CD4-positive, alpha-beta T cell treated with Interleukin-4 for 1 hour (primary cell): ENCODE data around the gene TAS2R38.
A peak's percentile ranks its signal among the peaks of the same experiment; 100 is the strongest.

Experiments used
- DNase-seq, 2 donors: peaks; one replicate each; pipeline ENCODE4 v3.0.0-alpha.2; 2020 to 2022

TAS2R38 gene

DNA sequence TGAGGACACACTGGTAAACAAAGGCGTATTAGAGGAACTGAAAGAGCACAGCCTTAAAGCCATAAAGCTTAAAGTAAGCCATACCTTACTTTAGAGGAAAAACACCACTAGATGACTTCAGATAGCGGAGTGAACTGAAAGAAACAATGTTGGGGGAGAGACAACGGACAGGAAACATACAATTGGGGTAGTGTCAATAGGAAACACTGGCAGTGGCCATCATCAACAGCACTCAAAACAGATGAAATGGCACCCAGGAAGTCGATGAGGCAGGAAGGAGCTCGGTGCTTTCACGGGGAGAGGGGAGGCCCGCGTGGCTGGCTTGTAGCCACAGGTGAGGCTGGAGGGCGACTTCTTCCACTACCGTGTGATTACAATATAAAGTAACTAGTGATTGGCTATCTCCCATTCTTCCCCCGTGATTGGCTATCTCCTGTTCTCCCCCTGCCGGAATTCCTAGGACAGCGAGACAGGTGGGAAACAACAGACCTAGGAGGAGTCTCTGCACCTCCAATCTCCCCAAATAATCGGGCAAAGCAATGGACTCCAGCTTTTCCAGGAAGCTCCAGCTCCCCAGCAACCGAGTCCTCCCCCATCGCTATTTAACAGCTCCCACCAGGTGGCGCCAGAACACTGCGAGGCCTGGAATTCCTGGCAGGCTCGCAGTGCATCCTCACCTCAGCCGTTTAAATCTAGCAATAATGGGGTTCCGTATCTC is 2.4 kb upstream of the TAS2R38 start:
- DNase-seq: peak; percentile 59 to 64

DNA sequence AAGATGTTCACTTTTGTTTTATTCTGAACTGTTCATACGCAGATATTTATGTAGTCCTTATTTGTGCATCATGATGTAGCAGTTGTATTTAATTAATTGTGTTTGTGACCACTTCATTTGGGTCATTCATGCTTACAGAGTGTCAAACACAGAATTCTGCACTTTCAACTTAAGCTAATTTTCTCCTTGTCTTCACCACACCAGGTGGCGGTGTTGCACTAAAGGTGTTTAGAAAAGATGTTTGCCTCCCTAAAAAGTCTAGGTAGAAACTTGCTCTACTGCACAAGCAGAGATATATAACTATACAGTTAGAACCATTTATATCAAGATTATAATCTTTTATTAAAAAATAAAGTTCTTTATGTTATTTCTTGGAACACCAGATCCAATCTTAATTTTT is 1.3 kb upstream of the TAS2R38 start:
- no peak for DNase-seq

DNA sequence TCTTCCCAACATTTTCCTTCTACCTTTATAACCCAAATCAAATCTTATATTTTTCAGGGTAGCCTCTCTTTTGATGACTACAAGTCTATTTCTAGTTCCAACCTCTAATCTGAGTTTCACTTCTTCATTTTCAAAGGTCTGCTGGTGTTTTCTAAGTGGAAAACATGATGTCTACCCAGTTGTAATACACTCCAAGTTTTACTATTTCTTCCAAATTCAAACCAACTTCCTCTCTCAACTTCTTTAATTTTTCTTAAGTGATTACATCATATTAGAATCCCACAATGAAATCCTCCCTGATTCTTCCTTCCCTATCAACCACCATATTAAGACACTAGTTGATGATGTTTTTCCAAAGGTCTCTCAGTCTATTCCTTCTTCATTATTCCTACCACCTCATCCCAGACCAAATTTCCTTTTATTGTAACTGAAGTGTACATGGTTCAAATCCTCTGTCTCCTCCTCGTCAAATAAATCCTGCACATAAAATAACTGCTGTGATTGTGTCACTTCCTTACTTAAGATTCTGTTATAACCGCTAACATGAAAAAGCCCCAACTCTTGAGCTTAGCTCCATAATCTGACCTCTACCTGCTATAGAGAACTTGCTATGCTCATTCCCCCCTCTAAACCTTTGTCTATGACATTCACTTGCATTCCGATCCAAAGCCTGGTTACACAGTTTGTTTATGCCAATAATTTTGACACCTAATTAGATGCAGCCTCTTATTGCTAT is 12.7 kb downstream of the TAS2R38 start:
- DNase-seq: peak in 1 of 2 donors; percentile 16

DNA sequence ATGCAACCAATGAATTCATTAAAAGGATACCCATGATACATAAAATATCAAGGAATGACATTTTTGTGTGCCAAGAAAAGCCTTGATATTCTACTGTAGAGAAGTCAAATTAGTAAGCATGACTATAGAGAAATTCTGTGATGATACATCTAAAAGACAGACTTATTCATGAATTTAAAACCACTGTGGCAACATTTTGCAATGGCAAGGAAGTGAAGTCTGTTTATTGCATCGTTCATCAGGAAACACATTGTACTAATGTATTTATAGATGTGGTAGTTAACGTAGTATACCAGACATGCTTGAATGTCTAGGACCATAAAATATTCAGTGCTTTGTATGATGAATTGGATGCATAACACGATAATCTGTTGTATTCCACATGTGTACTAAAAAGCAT is 17.5 kb downstream of the TAS2R38 start:
- no peak for DNase-seq

DNA sequence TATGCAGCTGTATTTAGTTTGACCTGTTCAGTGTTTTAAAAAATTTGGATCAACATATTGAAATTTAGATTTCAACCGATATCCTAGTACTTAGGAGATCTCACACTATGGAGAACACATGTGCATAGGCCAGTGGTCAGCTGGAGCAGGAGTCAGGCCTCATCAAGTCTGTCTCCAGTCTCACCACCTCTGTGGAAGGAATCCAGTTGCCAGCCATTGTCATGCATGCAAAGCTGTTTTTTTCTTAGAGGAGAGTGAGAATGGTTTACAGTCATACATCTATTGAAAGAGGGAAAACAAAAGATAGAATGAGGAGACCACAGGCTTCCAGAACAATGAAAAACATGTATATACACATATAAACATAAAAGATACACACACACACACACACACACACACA is 19.2 kb downstream of the TAS2R38 start:
- no peak for DNase-seq

DNA sequence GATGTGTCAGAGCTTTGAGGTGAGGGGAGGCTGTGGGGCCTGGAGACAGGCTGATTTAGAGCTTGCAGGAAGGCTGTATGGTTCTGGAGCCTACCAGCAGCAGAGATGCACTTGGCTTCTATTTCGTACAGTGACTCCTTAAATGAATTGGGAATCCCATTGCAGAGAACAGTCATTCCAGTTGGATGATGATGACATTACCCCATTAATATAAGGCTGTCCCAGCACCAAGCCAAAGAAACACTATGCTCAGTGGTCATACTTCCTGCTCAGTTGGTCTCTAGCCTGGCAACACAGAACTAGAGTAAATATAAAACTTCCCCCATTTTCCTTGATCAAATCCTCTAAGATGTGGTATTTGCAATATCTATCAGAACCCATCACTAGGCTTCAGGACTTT is 21.1 kb downstream of the TAS2R38 start:
- no peak for DNase-seq

DNA sequence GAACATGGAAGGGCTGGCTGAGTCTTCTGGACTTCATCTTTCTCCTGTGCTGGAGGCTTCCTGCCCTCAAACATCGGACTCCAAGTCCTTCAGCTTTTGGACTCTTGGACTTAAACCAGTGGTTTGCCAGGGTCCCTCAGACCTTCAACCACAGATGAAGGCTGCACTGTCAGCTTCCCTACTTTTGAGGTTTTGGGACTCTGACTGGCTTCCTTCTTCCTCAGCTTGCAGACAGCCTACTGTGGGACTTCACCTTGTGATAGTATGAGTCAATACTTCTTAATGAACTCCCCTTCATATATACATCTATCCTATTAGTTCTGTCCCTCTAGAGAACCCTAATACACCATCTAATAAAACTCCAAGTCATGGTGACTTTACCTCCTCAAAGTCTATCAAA is 22.8 kb downstream of the TAS2R38 start:
- peak in 1 of 2 donors; percentile 18 for DNase-seq

DNA sequence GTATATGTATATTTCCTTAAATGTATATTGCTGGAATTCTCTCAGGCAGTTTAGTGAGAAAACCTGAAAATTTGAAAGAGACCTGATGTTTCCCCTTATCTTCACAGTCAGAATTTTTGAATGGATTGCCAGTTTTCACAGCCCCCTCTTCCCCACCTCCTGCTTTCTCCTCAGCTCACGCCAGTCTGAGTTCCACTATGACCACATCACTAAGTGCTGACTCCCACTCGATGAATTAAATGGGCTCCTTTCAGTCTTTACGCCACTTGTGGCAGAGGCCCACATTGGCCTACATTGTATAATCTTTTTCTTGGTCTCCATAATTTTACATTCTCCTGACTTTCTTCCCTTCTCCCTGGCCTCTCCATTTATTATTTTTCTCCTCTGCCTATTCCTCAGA is 23.7 kb downstream of the TAS2R38 start:
- DNase-seq: no peak

DNA sequence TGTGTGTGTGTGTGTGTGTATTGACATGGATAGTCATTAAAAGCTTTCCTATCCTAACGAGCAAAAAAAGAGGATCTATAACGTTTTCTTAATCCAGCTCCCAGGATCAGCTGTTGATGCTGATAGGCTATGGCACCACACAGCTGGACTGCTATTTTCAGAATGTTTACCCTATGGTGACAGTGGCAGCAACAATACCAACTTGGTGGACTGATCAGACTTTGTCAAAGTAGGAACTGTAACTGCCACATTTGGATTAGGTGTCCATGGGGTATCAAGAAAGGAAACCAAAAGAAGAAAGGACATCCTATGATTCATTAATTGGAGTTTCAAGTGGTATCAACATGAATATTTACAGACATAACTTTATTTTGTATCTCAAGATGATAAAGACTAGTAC is 24.1 kb downstream of the TAS2R38 start:
- no peak for DNase-seq

DNA sequence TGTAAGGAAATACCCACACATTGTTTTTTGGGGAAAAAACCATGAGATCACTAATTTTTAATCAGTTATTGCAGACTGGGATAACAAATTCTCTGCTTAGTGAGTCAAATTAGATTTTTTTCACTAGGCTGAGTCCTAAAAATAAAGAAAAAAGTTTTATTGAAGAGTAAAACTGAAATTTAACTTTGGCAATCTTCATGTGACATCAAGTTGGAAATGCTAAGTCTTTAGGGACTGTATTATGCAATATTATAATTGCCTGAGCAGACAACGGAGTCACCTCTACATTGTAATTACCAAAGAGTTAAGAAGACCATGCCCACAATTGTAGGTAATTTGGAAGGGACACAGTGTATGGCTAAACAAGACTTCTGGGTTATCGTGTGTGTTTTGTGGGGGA is 24.6 kb downstream of the TAS2R38 start:
- DNase-seq: no peak

DNA sequence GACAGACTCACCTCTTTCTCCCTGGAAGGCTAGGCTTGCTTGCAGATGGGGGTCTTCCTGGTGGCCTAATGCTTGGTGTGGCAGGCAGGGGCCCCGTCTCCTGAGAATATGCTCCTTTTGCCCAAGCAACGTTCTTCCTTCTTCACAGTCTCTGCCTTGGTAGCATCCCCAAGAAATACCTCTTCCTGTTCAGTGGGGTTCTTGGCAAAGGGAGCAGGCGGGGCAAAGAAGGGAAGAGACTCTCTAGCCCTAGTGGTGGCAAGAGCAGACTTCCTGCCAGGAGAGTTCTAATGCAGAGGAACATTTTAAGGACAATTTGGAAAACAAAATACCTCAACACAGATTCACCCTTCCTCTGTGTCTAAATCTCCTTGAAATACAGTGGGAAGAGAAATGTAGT is 26.8 kb downstream of the TAS2R38 start, which contains the start of gene CLEC5A:
Gene CLEC5A (minus strand): TSS at position 179 of the 400 bp plus-strand sequence. CDS start 682 bp downstream, outside the sequence.
- DNase-seq: no peak

DNA sequence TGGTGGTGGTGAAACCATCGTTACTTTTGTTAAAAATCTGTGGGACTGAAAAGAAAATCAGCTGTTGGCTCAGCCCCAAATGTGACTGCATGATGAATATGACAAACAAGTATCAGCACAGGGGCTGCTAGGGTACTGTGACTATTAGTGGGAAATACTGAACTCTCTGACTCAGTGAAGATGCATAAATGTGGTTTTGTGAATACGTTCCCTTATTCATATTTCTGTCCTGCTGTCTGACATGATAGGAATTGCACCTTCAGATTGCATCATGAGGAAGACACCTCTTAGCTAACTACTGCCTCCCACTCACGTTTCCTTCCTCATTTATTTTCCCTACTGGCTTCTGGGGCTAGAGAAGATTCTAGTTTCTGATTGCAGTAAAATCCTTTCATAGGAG is 28.2 kb downstream of the TAS2R38 start:
- DNase-seq: peak in 1 of 2 donors; percentile 51

DNA sequence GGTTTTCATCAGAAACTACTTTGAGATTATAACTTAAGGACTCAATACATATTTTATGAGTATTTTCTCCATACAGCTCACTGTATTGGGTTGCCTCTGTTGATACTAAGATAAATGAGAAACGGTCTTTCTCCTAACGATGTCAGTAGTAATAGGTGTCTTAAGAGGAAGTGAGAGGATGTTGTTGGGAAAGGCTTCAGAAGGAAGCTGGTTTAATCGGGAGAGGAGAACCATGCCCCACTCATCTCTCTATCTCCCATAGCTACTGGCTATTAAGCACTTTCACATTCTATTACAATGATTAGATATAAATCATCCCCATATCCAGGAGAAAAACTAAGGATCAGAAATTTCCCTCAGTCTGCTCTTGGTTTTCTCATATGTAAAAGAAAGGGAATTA is 28.8 kb downstream of the TAS2R38 start:
- no peak for DNase-seq

DNA sequence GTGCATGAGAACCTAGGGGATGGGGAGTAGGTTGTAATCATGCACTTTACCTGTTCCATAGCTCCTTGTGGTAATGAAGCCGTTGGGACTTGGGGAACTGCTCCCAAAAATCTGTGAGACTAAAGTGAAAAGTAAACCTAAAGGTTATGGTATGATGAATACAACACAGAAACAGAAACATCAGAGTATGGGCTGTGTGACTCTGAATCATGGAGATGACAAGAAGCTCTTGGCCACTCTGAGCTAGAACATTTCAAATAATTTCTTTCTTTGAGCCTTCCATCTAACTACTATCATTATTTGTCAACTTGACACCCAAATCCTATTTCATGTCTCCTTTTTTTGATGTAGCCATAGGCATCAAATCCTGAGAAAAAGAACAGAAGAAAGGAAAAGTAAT is 29.7 kb downstream of the TAS2R38 start:
- no peak for DNase-seq

DNA sequence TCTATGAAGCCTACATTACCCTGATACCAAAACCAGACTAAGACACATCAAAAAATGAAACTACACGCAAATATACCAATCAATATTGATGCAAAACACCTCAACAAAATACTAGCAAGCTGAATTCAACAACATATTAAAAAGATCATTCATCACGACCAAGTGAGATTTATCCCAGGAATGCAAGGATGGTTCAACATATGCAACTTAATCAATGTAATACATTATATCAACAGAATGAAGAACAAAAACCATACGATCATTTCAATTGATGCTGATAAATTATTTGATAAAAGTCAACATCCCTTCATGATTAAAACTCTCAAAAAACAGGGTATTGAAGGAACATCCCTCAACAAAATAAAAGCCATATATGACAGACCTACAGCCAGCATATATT is 32.5 kb downstream of the TAS2R38 start:
- DNase-seq: no peak

DNA sequence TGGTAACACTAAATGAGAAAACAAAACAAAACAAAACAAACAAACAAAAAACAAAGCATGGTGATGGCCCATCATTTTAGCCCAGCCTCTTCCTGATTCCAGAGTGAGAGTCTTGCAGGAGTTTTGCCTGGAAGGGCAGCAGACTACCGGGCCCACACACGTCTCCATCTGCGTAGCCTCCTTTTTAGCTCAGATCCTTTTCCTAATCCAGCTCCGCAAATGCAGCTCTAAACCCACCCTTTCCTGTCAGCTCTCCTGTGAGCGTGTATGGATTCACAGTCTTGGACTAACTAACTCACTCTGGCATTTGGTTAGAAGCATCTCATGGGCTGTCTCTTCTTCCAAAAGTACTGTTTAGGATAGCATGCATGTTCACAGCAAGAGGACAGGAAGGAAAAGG is 43.4 kb downstream of the TAS2R38 start:
- DNase-seq: no peak

DNA sequence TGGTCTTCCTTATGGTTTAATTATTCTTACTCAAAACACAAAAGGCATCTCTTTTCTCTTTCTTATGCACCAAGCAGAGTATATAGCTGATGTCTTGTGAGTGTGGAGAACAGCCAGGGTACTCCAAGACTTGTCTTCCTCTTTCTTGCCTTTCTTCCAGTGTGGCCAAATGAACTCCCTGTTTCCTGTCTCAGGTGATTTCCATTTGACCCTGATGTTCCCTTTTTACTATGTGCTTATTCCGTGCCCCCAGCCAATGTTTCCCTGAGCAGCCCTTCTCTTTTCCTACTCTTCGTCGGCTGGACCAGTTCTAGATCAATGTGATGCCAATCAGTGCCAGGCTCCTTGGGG is 44.8 kb downstream of the TAS2R38 start:
- DNase-seq: no peak

DNA sequence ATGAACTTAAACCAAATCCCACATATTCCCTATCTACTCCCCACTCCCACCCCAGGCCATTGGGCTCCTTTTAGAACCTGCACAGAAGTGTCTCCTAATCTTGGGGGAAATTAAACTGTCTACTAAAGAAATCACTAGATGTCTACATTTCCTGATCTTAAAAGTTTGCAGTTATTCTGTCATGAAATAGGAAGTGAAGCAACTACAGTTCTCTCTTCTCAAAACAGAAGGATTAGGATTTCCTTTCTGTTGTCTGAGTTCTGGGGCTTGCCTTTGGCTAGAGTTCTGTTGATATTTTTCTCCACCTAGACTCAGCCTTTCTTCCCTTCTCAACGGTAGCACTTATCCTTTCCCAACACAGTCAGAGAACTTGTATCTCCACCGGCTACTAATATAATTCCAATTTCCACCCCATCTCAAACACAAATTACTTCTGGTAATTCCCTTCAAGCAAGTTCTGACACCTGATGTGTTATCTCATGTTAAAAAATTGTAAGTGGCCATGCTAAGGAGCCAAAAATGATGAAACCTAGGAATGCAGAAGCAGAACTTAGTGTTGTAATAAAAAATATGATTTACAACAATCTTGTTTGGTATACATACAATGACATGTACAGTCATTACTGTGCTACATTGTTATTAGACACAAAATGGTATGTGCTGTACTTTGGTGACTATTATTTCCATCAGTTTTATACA is 45.3 kb downstream of the TAS2R38 start:
- no peak for DNase-seq
